ENCODE results near the gene KCNK7.
"Not testable (repeated sequence)": the region's sequence is repeated elsewhere in the genome, so short reads cannot be mapped to it uniquely, and the experiment has no call there.

The KCNK7 gene, protein sequence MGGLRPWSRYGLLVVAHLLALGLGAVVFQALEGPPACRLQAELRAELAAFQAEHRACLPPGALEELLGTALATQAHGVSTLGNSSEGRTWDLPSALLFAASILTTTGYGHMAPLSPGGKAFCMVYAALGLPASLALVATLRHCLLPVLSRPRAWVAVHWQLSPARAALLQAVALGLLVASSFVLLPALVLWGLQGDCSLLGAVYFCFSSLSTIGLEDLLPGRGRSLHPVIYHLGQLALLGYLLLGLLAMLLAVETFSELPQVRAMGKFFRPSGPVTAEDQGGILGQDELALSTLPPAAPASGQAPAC

DNA sequence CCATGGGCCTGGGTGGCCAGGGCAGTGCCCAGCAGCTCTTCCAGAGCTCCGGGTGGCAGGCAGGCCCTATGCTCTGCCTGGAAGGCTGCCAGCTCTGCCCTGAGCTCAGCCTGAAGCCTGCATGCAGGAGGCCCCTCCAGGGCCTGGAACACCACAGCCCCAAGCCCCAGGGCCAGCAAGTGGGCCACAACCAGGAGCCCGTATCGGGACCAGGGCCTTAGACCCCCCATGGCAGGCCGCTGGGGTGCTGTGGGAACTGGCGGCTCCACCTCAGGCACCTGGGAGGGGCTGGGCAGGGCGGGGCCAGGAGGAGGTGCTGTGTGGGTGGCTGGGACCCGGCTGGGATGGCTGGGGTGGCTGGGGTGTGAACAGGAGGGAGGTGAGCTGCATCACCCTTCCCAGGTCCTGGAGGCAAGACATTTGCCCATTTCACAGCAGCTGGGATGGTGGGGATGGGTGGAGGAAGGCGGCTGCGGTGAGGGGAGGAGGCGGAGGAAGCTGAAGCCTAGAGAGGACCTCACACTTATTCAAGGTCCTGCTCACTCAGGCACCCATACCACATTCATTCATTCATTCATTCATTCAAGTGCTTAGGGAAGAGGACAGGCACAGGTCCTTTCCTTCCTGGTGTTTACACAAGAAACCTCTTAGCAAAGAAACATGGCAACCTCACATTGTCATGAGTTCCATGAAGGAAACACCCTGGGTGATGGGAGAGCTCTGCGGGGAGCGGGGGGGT, at the start of gene KCNK7:
Gene KCNK7 (minus strand): TSS at position 258 of the 739 bp plus-strand sequence. CDS start 28 bp downstream, at position 230.
- no peak for DNase-seq (ENCODE audit: low read depth)

DNA sequence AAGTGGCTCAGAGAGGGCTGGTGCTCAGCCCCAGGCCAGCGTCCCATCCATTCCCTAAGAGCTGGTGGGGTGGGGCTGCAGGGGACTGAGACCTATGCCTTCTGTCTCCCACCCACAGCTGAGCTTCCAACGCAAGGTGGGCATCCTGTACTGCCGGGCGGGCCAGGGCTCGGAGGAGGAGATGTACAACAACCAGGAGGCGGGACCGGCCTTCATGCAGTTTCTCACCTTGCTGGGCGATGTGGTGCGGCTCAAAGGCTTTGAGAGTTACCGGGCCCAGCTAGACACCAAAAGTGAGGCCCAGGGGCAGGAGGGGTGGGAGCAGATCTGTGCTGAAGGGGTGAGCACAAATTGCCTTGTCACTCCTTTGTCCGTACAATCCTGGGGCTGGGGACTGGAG, 49.2 kb upstream of the KCNK7 start:
- DNase-seq (ENCODE audit: low read depth), result no peak

DNA sequence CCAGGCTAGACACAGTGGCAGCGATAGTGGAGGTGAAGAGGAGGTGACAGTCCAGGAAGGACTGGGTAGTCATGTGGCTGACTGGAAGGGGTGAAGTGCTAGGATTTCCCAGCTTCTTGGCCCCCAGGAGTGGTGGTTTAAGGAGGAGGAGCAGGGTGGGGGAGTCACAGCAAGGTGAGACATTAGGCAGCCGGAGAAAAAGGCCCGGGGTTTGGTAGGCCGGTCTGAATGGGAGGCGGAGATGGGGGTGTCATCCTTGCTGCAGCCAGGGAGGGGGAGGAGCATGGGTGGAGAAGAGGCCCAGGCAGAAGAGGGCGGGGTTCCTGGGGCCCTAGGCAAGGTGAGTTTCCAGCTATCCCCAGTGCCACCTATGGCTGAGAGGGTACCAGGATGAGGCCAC, 48.4 kb upstream of the KCNK7 start:
- DNase-seq (ENCODE audit: low read depth), result no peak

DNA sequence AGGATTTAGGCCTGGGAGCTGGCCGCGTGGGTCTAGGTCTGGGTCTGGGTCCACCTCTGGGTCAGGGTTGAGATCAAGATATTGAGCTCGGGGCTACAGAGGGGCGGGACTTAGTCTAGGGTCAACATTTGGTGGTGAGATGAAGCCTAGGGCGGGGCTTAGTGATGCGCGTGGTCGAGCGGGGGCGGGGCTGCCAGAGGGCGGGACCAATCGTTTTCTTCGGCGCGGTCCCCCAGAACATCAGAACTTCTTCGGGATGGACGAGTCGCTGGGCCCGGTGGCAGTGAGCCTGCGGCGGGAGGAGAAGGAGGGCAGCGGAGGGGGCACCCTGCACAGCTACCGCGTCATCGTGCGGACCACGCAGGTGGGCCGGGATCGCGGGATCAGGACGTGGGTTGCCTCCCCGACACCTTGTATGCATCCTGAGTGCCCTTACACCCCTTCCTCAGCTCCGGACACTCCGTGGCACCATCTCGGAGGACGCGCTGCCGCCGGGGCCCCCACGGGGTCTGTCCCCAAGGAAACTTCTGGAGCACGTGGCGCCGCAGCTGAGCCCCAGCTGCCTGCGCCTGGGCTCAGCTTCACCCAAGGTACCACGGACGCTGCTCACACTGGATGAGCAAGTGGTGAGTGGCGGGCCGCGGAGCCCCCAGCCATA, 46.5 kb upstream of the KCNK7 start:
- no peak for DNase-seq (ENCODE audit: low read depth)

DNA sequence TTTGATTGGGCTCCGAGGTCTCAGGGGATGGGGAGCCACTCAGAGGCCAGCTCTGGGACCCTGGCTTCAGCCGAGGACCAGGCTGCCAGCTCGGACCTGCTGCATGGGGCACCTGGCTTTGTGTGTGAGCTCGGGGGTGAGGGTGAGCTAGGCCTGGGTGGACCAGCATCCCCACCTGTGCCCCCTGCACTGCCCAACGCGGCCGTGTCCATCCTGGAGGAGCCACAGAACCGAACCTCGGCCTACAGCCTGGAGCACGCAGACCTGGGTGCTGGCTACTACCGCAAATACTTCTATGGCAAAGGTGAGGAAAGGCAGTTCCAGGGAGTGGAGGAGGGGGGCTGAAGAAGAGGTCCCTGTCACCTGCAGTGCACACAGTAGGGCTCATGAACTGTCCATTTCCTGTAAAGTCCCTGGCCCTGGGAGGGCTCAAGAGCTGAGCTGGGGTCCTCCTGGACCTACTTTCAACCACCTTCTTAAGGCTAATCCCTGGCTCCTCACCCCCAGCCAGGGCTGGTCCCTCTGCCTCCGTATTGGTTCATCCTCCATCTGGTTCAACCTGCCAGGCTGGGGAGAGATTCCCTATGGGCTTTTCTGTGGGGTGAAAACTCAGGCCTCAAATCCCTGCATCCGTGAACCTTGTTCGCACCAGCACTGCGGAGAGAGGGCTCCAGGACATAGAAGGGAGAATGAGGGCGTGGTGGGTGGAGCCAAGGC, 45.9 kb upstream of the KCNK7 start:
- no peak for DNase-seq (ENCODE audit: low read depth)

DNA sequence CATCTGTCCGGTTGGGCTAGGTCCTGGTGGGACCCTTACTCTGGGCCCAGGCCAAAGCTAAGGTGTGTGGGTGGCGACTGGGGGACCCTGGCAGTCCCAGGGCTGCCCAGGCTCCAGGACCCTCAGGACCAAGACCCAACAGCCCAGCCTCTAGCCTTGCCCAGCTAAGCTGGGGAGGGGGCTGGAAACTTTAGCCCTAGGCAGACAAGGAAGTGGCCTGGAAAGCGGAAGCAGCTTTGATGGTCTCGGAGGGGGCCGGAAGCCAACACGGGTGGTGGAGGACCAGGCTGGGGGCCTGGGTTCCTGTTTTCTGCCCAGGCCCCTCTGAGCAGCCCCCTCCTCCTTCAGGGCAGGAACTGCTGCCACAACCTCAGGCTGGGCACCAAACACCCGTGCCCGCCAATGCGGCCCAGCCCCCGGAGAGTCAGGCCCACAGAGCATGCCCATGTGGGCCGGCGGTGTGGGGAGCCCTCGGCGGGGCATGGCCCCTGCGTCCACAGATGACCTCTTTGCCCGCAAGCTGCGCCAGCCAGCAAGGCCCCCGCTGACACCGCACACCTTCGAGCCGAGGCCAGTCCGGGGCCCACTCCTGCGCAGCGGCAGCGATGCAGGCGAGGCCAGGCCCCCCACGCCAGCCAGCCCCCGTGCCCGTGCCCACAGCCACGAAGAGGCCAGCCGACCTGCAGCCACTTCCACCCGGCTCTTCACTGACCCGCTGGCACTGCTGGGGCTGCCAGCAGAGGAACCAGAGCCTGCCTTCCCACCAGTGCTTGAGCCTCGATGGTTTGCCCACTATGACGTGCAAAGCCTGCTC, 45.1 kb upstream of the KCNK7 start:
- no peak for DNase-seq (ENCODE audit: low read depth)

DNA sequence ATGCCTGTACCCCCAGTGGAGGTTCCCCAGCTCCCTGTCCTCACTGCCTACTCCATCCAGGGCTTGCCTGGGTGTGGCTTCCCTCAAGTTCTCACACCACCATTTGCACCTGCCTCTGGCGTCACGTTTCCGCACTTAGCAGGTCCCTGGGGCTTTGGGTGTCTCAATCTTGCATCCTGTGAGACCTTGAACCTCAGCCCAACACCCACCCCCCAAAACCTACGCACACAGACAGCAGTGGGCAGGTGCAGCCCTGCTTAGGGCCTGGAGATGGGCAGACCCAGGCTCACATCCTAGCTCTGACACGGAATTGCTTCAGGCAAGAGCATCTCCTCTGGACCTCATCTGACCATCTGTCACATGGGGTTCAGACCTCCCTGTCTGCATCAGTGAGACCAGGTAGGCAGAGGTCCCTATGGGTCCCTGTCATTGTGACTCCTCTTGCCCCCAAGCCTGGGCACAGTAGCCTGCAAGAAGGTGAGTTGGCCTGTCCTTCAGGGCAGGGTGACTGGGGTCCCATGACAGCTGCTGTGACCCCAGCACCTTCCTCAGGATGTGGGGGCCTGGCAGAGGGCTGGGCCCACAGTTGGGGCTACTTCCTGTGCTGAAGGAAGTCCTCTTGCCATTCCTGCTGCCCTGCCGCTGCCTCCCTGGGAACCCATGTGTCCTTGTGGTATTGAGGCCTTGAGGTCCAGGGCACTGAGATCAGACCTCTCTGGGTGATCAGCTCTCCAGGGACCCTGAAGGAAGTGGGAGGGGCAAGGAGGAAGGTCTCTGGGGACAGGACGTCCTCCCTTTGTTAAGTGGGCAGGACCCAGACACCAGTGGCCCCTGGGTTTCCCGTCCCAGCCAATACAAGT, 44.3 kb upstream of the KCNK7 start:
- DNase-seq (ENCODE audit: low read depth), result no peak

DNA sequence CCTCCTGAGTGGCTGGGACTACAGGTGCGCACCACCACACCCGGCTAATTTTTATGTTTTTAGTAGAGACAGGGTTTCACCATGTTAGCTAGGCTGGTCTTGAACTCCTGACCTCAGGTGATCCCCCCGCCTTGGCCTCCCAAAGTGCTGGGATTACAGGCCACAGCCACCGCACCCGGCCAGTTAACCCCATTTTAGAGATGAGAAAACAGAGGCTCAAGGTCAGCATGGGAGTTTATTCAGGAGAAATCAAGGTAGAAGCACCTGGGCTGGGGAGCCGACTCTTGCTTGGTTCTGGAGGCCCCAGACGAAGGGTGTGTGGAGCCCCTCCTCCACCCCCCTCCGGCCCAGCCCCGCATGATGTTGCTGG, 43.6 kb upstream of the KCNK7 start:
- DNase-seq (ENCODE audit: low read depth), result not testable (repeated sequence)

DNA sequence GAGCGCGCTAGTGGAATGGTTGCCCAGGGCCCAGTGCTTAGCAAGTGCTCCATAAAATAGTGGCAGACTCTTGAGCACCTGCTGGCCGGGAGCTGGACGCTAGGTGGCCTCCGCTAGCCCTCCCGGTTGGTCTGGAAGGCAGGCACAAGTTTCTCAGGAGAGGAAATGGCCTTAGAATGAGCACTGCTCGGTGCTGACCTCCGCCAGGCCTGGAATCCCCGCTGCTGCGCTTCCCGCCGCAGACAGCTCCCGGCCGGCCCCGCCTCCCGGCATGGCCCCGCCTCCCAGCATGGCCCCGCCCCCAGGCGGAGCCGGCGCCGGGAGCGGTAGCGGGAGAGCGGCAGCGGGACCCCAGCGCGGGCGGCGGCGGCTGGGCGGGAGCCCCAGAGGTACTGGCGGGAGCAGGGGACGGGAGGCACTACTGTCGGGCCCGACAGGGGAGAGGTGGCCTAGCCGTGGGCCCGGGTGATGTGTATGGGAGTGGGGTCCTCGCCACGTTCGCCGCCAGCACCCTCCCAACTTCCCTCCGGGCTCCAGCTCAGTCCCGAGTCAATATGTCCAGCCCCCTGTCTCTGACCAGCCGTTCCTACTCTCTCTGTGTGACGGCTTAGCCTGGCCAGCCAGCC, 42.3 kb upstream of the KCNK7 start, which contains the start of gene SIPA1:
Gene SIPA1 (plus strand): TSS at position 308 of the 626 bp plus-strand sequence. CDS start 2,821 bp downstream, outside the sequence.
- DNase-seq (ENCODE audit: low read depth), result peak; percentile 75

DNA sequence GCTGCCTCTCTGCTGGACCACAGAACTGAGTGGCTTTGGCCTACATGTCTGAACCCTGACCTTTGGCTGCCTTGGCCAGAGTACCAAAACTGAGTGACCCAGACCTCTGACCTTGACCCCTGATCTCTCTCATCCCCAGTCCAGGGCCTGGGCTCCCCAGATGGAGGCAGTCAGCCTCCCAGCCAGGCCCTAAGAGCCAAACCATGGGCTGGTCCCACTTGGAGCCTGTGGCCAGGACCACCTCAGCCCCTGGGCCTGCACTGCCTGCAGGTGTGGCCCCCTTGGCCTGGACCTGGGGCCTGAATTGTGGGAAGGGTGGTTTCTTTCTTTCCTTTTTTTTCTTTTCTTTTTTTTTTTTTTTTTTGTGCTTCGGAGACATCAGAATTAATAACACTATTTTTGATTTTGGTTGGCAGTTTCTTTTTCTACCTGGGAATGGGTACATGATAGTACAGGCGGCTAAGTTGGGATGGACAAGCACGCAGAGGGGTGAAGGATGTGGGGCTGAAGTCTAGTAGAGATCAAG, 41.5 kb upstream of the KCNK7 start:
- no peak for DNase-seq (ENCODE audit: low read depth)

DNA sequence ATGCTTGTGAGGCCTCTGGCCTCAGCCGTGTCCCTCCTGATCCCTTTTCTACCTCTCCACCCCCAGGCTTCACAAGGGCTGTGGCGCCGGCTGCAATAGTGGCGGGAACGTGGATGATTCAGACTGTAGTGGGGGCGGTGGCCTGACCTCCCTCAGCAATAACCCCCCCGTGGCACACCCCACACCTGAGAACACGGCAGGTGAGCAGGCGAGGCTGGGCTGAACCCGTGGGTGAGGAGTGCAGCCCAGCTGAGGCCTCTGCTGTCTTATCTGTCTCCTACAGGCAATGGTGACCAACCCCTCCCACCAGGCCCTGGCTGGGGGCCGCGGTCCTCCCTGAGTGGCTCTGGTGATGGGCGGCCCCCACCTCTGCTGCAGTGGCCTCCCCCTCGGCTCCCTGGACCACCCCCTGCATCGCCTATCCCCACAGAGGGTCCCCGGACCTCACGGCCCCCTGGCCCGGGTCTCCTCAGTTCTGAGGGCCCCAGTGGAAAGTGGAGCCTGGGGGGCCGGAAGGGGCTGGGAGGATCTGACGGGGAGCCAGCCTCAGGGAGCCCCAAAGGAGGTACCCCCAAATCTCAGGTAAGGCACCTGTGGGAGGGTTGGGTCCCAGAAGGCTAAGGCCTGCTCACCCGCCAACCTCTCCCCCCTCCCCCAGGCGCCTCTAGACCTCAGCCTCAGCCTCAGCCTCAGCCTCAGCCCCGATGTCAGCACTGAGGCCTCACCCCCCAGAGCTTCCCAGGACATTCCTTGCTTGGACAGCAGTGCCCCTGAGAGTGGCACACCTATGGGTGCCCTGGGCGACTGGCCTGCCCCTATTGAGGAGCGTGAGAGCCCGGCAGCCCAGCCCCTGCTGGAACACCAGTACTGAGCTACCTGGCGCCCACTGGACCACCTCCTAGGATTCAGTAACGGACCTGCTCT, 40.8 kb upstream of the KCNK7 start:
- DNase-seq (ENCODE audit: low read depth), result no peak

DNA sequence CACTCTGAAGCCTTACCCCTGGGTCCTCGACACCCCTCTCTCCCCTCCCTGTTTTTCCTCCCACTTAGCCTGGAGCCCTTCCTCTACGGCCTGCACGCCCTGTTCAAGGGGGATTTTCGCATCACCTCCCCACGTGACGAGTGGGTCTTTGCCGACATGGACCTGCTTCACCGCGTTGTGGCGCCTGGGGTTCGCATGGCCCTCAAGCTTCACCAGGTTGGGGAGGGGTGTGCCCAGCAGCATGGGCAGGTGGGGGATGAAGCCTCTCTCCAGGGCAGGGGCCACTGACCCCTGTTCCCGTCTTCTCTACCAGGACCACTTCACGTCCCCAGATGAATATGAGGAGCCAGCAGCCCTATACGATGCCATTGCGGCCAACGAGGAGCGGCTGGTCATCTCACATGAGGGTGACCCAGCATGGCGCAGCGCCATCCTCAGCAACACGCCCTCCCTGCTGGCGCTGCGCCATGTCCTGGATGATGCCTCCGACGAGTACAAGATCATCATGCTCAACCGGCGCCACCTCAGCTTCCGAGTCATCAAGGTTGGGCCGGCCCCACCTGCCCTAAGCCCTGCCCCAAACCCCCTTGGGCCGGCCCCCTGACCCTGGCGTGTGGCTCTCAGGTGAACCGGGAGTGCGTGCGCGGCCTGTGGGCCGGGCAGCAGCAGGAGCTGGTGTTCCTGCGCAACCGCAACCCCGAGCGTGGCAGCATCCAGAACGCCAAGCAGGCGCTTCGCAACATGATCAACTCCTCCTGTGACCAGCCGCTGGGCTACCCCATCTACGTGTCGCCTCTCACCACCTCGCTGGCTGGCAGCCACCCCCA, 39.5 kb upstream of the KCNK7 start:
- DNase-seq (ENCODE audit: low read depth), result no peak

DNA sequence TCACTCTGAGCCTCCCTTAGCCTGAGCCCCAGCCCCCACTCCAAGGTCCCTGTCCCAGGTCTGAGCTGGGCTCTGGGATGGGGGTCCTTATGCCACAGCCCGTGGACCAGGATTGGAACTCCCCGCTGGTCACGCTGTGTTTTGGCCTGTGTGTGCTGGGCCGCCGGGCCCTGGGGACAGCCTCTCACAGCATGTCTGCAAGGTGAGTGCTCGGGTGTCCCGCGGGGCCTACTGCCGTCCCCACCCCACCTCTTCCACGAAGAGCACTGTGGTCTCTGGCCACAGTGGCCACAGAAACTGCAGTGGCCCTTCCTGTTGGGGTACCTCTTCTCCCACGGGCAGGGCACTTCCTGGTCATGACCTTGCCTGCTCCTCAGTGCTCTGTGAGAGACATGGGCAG, 38.8 kb upstream of the KCNK7 start:
- DNase-seq (ENCODE audit: low read depth), result no peak

DNA sequence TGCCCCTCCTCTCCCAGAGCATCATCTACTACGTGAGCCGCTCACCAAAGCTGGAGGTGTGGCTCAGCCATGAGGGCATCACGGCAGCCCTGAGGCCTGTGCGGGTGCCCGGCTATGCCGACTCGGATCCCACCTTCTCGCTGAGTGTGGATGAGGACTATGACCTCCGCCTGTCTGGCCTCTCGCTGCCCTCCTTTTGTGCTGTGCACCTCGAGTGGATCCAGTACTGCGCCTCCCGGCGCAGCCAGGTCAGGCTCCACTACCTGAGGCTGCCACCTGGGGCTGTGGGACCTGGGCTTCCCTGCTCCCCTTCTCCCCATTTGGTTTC, 38.5 kb upstream of the KCNK7 start:
- DNase-seq (ENCODE audit: low read depth), result no peak

DNA sequence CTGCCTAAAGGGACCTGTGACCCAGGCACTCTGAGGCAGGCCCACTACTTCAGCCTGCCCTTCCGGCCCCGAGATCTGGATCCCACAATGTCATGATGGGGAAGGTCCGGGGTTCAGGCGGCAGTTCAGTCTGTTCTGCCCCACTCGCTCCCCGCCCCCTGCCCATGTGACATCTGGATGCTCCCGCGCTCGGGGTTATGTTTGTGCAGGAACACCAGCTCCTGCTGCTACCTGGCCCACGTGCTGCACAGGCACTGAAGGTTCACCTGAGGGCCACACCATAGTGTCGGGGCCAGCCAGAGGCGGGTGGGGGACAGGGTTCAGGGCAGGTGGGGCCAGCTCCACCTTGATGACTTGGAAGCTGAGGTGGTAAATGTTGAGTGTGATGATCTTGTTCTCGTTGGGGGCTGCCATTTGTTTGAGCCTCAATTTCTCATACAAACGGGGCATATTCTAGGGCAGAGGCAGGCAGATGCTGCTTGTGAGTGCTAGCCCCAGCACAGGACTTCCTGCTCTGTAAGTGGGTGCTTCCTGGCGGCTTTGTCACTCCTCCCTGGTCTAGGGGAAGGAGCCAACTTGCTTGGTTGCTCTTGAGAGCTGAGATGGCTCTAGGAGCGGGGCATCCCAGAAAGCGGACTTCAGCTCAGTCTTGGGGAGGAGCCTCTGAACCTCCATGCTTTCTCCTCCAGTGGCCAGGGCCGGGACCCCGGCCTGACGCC, 37.9 kb upstream of the KCNK7 start:
- DNase-seq (ENCODE audit: low read depth), result no peak

DNA sequence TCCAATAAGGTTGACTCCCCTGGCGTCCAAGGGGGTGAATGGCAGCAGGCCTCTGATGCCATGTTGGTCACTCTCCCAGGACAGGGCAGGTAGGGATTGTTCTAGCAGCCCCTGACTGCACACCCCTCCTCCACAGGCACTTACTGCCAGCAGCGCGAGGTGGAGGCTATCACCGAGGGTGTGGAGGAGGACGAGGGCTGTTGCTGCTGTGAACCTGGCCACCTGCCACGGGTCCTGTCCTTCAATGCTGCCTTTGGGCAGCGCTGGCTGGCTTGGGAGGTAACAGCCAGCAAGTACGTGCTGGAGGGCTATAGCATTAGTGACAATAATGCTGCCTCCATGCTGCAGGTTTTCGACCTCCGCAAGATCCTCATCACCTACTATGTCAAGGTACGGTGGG, 34.6 kb upstream of the KCNK7 start:
- DNase-seq (ENCODE audit: low read depth), result no peak

DNA sequence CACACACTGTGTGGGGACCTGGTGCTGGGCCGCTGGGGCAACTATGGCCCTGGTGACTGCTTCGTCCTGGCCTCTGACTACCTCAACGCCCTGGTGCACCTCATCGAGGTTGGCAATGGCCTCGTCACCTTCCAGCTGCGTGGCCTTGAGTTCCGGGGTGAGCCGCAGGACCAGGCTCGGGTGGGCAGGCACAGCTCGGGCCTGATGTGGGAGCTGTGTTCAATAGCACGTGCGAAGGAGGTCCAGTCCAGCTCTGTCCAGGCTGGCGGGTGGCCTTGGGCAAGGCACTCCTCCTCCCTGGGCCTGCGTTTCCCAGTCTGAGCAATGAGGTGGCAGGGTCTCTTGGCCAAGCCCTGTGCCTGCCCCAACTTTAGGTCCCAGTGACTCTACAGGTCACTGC, 34.0 kb upstream of the KCNK7 start:
- no peak for DNase-seq (ENCODE audit: low read depth)
